ENCODE results near the gene CORO2B.
A peak's percentile ranks its signal among the peaks of the same experiment; 100 is the strongest.

Gene CORO2B

GRCh38 chr15:68554721-68555678 lies 23.8 kb upstream of the CORO2B start:
- no peak for DNase-seq

- DNase-seq = no peak
These were observed 23.1 kb upstream of the CORO2B start for GRCh38 chr15:68555679-68556037.

- no peak for DNase-seq
These were observed 22.4 kb upstream of the CORO2B start for GRCh38 chr15:68556139-68556990.

DNA sequence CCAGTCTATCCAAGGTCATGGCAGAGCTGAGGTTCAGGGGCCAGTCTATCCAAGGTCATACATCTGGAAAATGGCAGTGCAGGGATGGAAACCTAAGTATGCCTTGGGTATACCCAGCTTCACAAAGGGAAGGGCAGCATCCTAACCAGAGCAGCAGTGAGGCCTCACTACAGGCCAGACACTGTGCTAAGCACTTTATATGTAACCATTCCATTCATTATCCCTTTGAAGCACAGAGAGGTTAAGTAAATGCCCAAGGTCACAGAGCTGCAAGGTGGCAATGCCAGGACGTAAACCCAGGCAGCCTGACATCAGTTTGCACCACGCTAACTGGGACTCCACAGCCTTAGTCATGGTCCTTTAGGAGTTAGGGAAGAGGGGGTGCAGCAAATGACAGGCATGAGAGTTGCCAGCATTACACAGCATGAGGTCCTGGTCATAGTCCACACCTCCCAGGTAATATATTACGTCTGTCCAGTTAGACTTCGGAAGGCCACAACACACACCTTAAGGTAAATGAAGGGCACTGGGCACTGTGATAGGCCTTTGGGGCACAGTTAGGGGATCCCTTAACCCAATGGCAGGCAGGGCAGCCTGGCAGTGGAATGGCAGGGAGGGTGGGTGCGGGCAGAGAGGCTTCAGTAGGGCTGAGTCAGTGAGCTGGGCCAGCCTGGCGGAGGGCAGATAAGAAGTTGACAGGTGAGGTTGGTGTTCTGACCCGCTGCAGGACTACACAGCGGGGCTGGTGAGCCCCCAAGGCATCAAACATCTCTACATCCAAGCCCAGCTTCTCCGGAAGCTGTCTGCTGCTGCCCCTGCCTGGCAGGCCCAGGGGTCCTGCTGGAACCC lies 21.1 kb upstream of the CORO2B start:
- DNase-seq = no peak

GRCh38 chr15:68558318-68559305 lies 20.2 kb upstream of the CORO2B start:
- DNase-seq = no peak

- DNase-seq = peak; percentile 80
These were observed 19.2 kb upstream of the CORO2B start for GRCh38 chr15:68559345-68560310.

DNA sequence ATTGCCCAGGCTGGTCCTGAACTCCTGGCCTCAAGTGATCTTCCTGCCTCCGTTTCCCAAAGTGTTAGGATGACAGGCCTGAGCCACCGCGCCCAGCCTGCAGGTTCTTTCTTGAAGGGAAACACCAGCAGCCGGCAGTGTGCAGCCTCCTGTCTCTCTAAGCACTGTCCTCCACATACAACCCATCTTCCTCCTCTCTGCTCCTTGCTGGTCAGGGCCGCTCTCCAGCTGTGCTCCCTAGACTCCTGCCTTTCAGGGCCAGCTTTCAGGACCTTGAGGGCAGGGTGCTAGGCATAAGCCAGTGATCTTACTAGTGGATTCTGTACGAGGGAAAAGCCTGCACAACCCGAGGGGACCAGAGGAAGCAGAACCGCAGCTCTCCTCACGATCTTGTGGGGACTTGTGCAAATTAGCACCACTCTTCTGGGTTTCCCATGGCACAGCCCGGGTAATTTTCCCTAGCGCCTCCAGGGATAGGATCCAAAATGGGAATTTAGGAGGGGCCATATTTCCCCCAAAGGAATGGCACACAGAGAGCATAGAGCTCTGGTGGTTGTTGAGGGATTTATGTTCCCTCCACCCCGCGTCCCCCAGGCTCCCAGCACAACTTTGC lies 18.2 kb upstream of the CORO2B start:
- no peak for DNase-seq

- DNase-seq = no peak
These were observed 17.5 kb upstream of the CORO2B start for GRCh38 chr15:68561171-68561900.

DNA sequence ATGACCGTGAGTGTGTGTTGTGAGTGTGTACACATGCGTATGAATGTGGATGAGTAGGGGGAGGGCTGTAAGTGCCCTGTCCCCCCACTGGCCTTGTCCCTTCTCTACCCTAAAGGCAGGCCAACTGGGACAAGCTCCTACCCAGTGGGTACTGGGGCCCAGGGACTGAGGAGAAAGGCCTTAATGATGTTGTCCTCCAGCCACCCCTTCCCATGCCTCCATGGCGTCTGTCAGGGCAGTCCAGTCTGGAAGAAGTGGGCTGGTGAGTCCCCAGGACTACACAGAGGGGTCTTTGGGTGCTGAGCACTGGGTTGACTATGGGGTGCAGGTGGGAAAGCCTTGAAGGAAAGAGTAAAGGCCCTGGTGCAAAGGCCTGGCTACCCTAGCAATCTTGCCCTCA lies 16.9 kb upstream of the CORO2B start:
- DNase-seq = no peak

GRCh38 chr15:68564173-68564572 lies 14.6 kb upstream of the CORO2B start:
- no peak for DNase-seq

GRCh38 chr15:68565234-68565633 lies 13.6 kb upstream of the CORO2B start:
- no peak for DNase-seq

DNA sequence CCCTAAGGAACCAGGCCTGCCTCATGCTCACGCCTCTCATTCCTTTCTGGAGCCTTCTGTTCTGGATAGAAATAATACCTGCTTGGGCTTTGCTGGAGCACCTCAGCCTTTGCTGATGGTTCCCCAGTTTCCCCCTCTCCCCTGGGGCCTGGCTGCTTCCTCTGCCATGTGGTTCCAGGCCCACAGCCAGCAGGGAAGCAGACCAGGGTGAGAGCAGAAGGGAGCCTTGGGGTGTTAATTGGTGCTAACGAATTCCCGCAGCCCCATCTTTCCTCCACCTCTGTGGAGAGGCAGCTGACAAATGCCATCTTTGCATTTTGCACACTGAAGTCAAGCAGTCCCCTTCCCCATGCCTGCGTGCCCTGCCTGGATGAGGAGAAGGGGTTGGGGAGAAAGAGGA lies 13.1 kb upstream of the CORO2B start:
- DNase-seq = no peak

DNA sequence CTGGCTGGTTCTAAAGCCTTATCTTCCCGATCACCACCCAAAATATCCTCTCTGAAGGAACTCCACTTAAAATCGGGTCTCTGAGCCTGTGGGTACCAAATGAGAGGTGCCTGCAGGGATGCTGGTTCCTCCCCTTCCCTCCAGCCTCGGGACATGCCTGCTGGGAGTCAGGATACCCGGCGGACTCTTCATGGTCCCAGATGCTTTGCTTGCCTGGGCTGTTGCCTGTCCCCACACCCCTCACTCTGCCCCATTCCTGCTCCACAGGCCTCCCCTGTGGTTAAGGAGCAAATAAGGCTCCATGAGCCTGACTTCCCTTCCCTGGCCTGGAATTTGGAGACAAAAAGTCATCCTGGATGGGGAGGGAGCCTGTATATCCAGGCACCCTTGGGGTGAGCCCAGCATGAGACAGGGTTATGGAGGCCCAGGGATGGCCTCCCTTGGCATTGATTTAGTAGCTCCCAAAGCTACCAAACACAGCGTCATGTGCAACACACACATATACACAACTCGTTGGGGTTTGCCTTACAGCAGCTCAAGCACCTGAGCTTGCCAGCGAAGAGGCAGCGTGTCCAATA lies 12.3 kb upstream of the CORO2B start:
- no peak for DNase-seq

DNA sequence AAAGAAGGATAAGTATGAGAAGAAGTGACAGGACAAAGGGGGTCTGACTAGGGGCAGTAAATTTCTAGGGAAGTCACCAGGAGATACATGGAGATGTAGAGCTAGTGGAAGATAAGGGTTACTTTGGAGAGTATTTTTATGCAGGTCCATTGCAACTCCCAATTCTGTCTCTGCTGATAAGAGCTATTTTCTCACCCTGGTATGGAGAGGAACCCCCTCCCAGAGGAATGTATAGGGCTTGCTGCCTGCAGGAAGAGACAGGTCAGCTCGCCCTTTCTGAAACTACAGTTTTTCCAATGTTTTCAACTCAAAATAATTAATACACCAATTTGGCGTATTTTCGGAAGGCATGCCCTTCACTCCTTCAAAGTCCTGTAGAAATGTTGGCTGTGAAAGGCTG lies 11.4 kb upstream of the CORO2B start:
- DNase-seq = no peak

GRCh38 chr15:68570974-68571373 lies 7.8 kb upstream of the CORO2B start:
- DNase-seq = no peak

- no peak for DNase-seq
These were observed 7.2 kb upstream of the CORO2B start for GRCh38 chr15:68571582-68571981.

- no peak for DNase-seq
These were observed 6.5 kb upstream of the CORO2B start for GRCh38 chr15:68572309-68572708.

DNA sequence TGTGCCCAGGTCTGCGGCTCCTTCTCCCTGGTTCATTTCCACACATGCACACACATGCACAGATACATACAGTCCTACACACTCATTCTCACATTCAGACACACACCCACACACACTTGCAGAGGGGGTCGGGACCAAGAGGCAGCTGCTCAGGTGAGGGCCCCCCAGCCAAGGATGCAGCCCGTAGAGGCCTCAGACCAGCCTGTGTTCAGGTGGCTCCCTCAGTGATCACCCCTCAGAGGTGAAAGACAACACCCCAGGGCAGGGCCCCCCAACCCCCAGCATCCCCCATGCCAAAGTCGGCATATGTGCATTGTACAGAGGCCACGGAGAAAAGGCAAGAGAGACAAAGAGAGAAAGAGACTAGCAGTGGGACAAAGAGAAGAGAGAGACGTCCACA lies 5.9 kb upstream of the CORO2B start:
- no peak for DNase-seq

DNA sequence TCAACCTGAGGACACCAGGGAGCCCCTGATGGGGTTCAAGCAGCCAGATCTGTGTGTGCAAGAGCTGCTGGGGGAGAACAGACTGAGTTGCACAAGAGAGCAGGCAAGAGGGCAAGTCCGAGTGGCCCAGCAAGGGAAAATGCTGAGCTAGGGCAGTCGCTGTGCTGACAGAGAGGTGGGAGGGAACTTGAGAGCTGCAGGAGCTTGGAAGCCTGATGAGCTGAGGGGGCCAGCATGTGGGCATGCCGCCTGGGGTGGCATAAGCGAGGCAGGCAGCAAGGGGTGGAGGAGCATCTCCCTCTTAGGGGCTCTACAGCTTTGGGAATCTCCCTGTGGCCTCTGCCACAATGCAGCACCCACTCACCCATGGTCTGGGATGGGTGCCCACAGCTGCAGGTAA lies 4.7 kb upstream of the CORO2B start:
- no peak for DNase-seq

All from RPMI8226 (cell line).